ENCODE measurements around the gene NDOR1. TPM values are rescaled to one million over a fixed set of nuclear protein-coding genes. Genes with fewer than 3 reads are reported as not detected.
"Not testable (repeated sequence)": the region's sequence is repeated elsewhere in the genome, so short reads cannot be mapped to it uniquely, and the experiment has no call there.

NDOR1 gene
- total and polyA plus RNA-seq, 4 donors = 4.5 to 22.0 (median 12.0) TPM

GRCh38 chr9:137256362-137256761 lies 50.9 kb downstream of the NDOR1 start:
- H3K36me3 ChIP-seq (ENCODE audit: control insufficient read depth in 4 of 4, insufficient read depth in 4 of 4, low read length in 4 of 4) = peaks cover 3 to 17% (median 13%) of the 10 kb centered on the region in 4 donors
- no peaks in the 10 kb centered on the region for H3K9me3 ChIP-seq (ENCODE audit: control insufficient read depth in 4 of 4, insufficient read depth in 3 of 4, low read length in 3 of 4)
- no peak for TF ChIP-seq CTCF (IDR thresholded peaks at IDR 0.05; ENCODE audit: control extremely low read depth, extremely low read depth)
- H3K4me1 ChIP-seq (ENCODE audit: control insufficient read depth in 5 of 5, insufficient read depth in 5 of 5, low read length in 5 of 5) = peaks cover 0 to 22% (median 12%) of the 10 kb centered on the region in 5 donors
- peak overlapping the region; percentile 53 to 68 for H3K9ac ChIP-seq (ENCODE audit: insufficient read depth in 1 of 2, low read length in 2 of 2)
- H3K27ac ChIP-seq (ENCODE audit: low read depth in 1 of 2, low read length in 1 of 2) = no peak overlapping the region
- H3K4me3 ChIP-seq = peak overlapping the region; percentile 98
- no peak for DNase-seq
- ATAC-seq (ENCODE audit: insufficient read depth, low FRiP score) = no peak
- H3K27me3 ChIP-seq (ENCODE audit: control insufficient read depth in 3 of 3, insufficient read depth in 3 of 3, low read length in 2 of 3) = no peaks in the 10 kb centered on the region
- WGBS, 2 donors = 80 to 87% methylated on average over 15 of the region's 15 CpGs

- Histone ChIP-seq H3K36me3 (ENCODE audit: control insufficient read depth in 4 of 4, insufficient read depth in 4 of 4, low read length in 4 of 4) (peaks cover 3 to 21% (median 13%) of the 10 kb centered on the region in 4 donors), H3K9ac (ENCODE audit: insufficient read depth in 1 of 2, low read length in 2 of 2) (no peak overlapping the region), H3K27ac (ENCODE audit: low read depth in 1 of 2, low read length in 1 of 2) (no peak overlapping the region), H3K27me3 (ENCODE audit: control insufficient read depth in 3 of 3, insufficient read depth in 3 of 3, low read length in 2 of 3) (no peaks in the 10 kb centered on the region), H3K4me3 (no peak overlapping the region), H3K9me3 (ENCODE audit: control insufficient read depth in 4 of 4, insufficient read depth in 3 of 4, low read length in 3 of 4) (no peaks in the 10 kb centered on the region), H3K4me1 (ENCODE audit: control insufficient read depth in 5 of 5, insufficient read depth in 5 of 5, low read length in 5 of 5) (peaks cover 0 to 22% (median 12%) of the 10 kb centered on the region in 5 donors)
- ATAC-seq (ENCODE audit: insufficient read depth, low FRiP score) (no peak), DNase-seq (no peak)
- 90% methylated on average over 15 of the region's 15 CpGs for WGBS, 2 donors
- no peak for TF ChIP-seq CTCF (IDR thresholded peaks at IDR 0.05; ENCODE audit: control extremely low read depth, extremely low read depth)
These were observed 51.4 kb downstream of the NDOR1 start for GRCh38 chr9:137256856-137257255.

GRCh38 chr9:137262173-137262908 lies 56.8 kb downstream of the NDOR1 start:
- ATAC-seq (ENCODE audit: insufficient read depth, low FRiP score); H3K4me3 ChIP-seq; H3K4me1 ChIP-seq (ENCODE audit: control insufficient read depth in 5 of 5, insufficient read depth in 5 of 5, low read length in 5 of 5); H3K9me3 ChIP-seq (ENCODE audit: control insufficient read depth in 4 of 4, insufficient read depth in 3 of 4, low read length in 3 of 4); H3K27ac ChIP-seq (ENCODE audit: low read depth in 1 of 2, low read length in 1 of 2); H3K9ac ChIP-seq (ENCODE audit: insufficient read depth in 1 of 2, low read length in 2 of 2); H3K27me3 ChIP-seq (ENCODE audit: control insufficient read depth in 3 of 3, insufficient read depth in 3 of 3, low read length in 2 of 3): not testable (repeated sequence)
- peaks cover 12 to 45% (median 17%) of the 10 kb centered on the region in 4 donors for H3K36me3 ChIP-seq (ENCODE audit: control insufficient read depth in 4 of 4, insufficient read depth in 4 of 4, low read length in 4 of 4)
- WGBS, 2 donors = 47 to 53% methylated on average over 14 to 15 of the region's 15 CpGs
- peak in 1 of 3 donors; percentile 42 for DNase-seq

GRCh38 chr9:137262909-137263285 lies 57.4 kb downstream of the NDOR1 start:
- H3K27me3 ChIP-seq (ENCODE audit: control insufficient read depth in 3 of 3, insufficient read depth in 3 of 3, low read length in 2 of 3) = no peaks in the 10 kb centered on the region
- DNase-seq (no peak), ATAC-seq (ENCODE audit: insufficient read depth, low FRiP score) (no peak)
- H3K4me3 ChIP-seq = no peak overlapping the region
- WGBS, 2 donors = 91 to 93% methylated on average over 24 of the region's 24 CpGs
- H3K9ac ChIP-seq (ENCODE audit: insufficient read depth in 1 of 2, low read length in 2 of 2) = no peak overlapping the region
- no peak overlapping the region for H3K27ac ChIP-seq (ENCODE audit: low read depth in 1 of 2, low read length in 1 of 2)
- TF ChIP-seq CTCF (IDR thresholded peaks at IDR 0.05; ENCODE audit: control extremely low read depth, extremely low read depth) = no peak
- peaks cover 0 to 2% (median 0%) of the 10 kb centered on the region in 5 donors for H3K4me1 ChIP-seq (ENCODE audit: control insufficient read depth in 5 of 5, insufficient read depth in 5 of 5, low read length in 5 of 5)
- peaks cover 12 to 45% (median 19%) of the 10 kb centered on the region in 4 donors for H3K36me3 ChIP-seq (ENCODE audit: control insufficient read depth in 4 of 4, insufficient read depth in 4 of 4, low read length in 4 of 4)
- H3K9me3 ChIP-seq (ENCODE audit: control insufficient read depth in 4 of 4, insufficient read depth in 3 of 4, low read length in 3 of 4) = no peaks in the 10 kb centered on the region
